Measurements from ENCODE around the gene IKBKE. TPM values are rescaled to one million over a fixed set of nuclear protein-coding genes. Genes with fewer than 3 reads are reported as not detected.

Gene IKBKE
- polyA plus RNA-seq, 1 donor (not counting 4 experiments of a cell fraction or from before 2014, with no cell fraction given), result 8.9 TPM

GRCh38 chr1:206518743-206519142 lies 48.5 kb downstream of the IKBKE start:
- dilution Hi-C loops (cut with MboI; ENCODE audit: extremely low pct_ligation_motif_present, low sequenced_read_pairs), result no loop called here
- Histone ChIP-seq H3K9ac (ENCODE audit: control insufficient read depth, extremely low read depth, insufficient read depth, low read length) (no peak overlapping the region), H3K27me3 (ENCODE audit: control insufficient read depth, extremely low read depth, insufficient read depth, low read length) (no peaks in the 10 kb centered on the region), H3K36me3 (ENCODE audit: control insufficient read depth in 2 of 2, extremely low read depth in 1 of 2, insufficient read depth in 2 of 2, low read length in 2 of 2) (no peaks in the 10 kb centered on the region), H3K4me2 (ENCODE audit: control insufficient read depth, extremely low read depth, insufficient read depth, low read depth, low read length) (no peak overlapping the region), H3K9me3 (ENCODE audit: control insufficient read depth, low read depth, low read length) (no peaks in the 10 kb centered on the region), H3K27ac (ENCODE audit: control insufficient read depth, insufficient read depth, low read length) (no peak overlapping the region), H3K9me1 (ENCODE audit: control insufficient read depth, extremely low read depth, insufficient read depth, low read length) (no peaks in the 10 kb centered on the region), H4K20me1 (ENCODE audit: control insufficient read depth, extremely low read depth, insufficient read depth, low read length) (no peaks in the 10 kb centered on the region), H3K4me3 (ENCODE audit: control insufficient read depth in 2 of 3, extremely low read depth in 1 of 3, insufficient read depth in 2 of 3, low read depth in 1 of 3, low read length in 3 of 3) (no peak overlapping the region), H3K79me2 (ENCODE audit: control insufficient read depth, insufficient read depth, low read length) (no peaks in the 10 kb centered on the region), H3K4me1 (ENCODE audit: control insufficient read depth, extremely low read depth, insufficient read depth, low read length) (peaks cover 19% of the 10 kb centered on the region), H2AFZ (ENCODE audit: control insufficient read depth, low read length) (no peak overlapping the region)
- DNase-seq (ENCODE audit: low read depth, low spot score) (no peak), FAIRE-seq (no peak)
- TF ChIP-seq, protein P1, sequence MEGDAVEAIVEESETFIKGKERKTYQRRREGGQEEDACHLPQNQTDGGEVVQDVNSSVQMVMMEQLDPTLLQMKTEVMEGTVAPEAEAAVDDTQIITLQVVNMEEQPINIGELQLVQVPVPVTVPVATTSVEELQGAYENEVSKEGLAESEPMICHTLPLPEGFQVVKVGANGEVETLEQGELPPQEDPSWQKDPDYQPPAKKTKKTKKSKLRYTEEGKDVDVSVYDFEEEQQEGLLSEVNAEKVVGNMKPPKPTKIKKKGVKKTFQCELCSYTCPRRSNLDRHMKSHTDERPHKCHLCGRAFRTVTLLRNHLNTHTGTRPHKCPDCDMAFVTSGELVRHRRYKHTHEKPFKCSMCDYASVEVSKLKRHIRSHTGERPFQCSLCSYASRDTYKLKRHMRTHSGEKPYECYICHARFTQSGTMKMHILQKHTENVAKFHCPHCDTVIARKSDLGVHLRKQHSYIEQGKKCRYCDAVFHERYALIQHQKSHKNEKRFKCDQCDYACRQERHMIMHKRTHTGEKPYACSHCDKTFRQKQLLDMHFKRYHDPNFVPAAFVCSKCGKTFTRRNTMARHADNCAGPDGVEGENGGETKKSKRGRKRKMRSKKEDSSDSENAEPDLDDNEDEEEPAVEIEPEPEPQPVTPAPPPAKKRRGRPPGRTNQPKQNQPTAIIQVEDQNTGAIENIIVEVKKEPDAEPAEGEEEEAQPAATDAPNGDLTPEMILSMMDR (optimal IDR thresholded peaks at IDR 0.05 in 1 of 3, IDR thresholded peaks at IDR 0.05 in 1 of 3, conservative IDR thresholded peaks at IDR 0.05 in 1 of 3; ENCODE audit: extremely low read depth in 1 of 3, insufficient read depth in 2 of 3, low read length in 3 of 3), result no peak
- TF ChIP-seq EZH2 (IDR thresholded peaks at IDR 0.05; ENCODE audit: low read length), result no peak

DNA sequence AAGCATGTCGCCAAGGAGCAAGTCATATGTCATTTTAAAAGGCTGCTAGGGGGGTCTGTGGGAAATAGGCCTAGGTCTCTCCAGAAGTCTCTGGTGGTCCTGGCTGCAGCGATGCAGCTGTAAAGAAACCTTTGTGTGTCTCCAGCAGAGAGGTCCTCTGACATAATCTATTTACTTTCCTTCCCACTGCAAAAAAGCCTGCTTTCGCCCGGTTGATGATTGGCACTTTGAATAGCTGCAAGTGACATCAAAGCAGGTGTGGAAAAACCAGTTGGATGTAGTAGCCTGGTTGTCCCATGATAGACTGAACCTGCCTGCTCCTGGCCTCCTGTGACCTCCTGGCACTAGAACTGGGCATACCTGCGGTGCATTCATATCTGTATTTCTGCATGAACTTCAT lies 50.9 kb downstream of the IKBKE start:
- no peaks in the 10 kb centered on the region for H3K27me3 ChIP-seq (ENCODE audit: control insufficient read depth, extremely low read depth, insufficient read depth, low read length)
- H3K9ac ChIP-seq (ENCODE audit: control insufficient read depth, extremely low read depth, insufficient read depth, low read length), result no peak overlapping the region
- no peak for FAIRE-seq
- no peak for DNase-seq (ENCODE audit: low read depth, low spot score)
- dilution Hi-C loops (cut with MboI; ENCODE audit: extremely low pct_ligation_motif_present, low sequenced_read_pairs), result no loop called here
- H3K36me3 ChIP-seq (ENCODE audit: control insufficient read depth in 2 of 2, extremely low read depth in 1 of 2, insufficient read depth in 2 of 2, low read length in 2 of 2), result no peaks in the 10 kb centered on the region
- no peaks in the 10 kb centered on the region for H3K9me3 ChIP-seq (ENCODE audit: control insufficient read depth, low read depth, low read length)
- no peaks in the 10 kb centered on the region for H4K20me1 ChIP-seq (ENCODE audit: control insufficient read depth, extremely low read depth, insufficient read depth, low read length)
- no peak overlapping the region for H2AFZ ChIP-seq (ENCODE audit: control insufficient read depth, low read length)
- H3K27ac ChIP-seq (ENCODE audit: control insufficient read depth, insufficient read depth, low read length), result no peak overlapping the region
- TF ChIP-seq, protein P1 (optimal IDR thresholded peaks at IDR 0.05 in 1 of 3, IDR thresholded peaks at IDR 0.05 in 1 of 3, conservative IDR thresholded peaks at IDR 0.05 in 1 of 3; ENCODE audit: extremely low read depth in 1 of 3, insufficient read depth in 2 of 3, low read length in 3 of 3), result no peak
- no peak for TF ChIP-seq EZH2 (IDR thresholded peaks at IDR 0.05; ENCODE audit: low read length)
- no peak overlapping the region for H3K4me3 ChIP-seq (ENCODE audit: control insufficient read depth in 2 of 3, extremely low read depth in 1 of 3, insufficient read depth in 2 of 3, low read depth in 1 of 3, low read length in 3 of 3)
- H3K4me1 ChIP-seq (ENCODE audit: control insufficient read depth, extremely low read depth, insufficient read depth, low read length), result peaks cover 13% of the 10 kb centered on the region
- H3K9me1 ChIP-seq (ENCODE audit: control insufficient read depth, extremely low read depth, insufficient read depth, low read length), result peaks cover 2% of the 10 kb centered on the region
- no peak overlapping the region for H3K4me2 ChIP-seq (ENCODE audit: control insufficient read depth, extremely low read depth, insufficient read depth, low read depth, low read length)
- H3K79me2 ChIP-seq (ENCODE audit: control insufficient read depth, insufficient read depth, low read length), result no peaks in the 10 kb centered on the region

Measured in keratinocyte (primary cell).